ENCODE results near the gene AAR2. TPM values are rescaled to one million over a fixed set of nuclear protein-coding genes. Genes with fewer than 3 reads are reported as not detected.

The AAR2 gene
- total RNA-seq, 1 donor from 2014 or later: 23.8 TPM

DNA sequence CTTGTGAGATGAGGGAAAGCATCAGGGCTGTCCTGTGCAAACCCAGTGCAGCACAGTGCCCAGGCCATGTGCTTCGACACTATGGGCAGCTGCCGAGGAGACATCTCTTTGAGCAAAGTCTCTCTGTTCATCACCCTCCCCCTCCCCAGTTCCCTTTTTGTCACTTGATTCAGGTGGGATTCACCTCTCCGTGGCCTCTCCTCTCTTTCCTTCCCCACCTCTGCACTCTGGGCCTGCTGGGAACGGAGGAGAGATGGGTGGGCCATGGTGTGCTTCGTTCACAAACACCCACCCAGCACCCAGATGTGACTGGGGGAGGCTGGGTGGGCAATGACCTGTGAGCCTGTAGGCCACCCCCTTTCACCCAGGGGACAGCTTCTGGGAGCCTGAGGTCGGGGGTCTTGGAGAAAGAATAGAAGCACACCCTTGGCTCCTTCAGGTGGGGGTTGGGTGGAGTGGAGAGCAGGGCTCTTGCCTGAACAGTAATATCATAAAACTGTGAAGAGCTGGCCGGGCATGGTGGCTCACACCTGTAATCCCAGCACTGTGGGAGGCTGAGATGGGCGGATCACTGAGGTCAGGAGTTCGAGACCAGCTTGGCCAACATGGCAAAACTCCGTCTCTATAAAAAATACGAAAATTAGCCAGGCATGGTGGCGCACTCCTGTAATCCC, 36.4 kb downstream of the AAR2 start:
- no peaks in the 10 kb centered on the region for H3K9me3 ChIP-seq
- H3K27ac ChIP-seq: no peak overlapping the region
- H3K27me3 ChIP-seq: no peaks in the 10 kb centered on the region
- no peak for TF ChIP-seq POLR2AphosphoS5 (IDR thresholded peaks at IDR 0.05; ENCODE audit: insufficient read depth in 1 of 2, low read depth in 1 of 2)
- TF ChIP-seq POLR2A (IDR thresholded peaks at IDR 0.05): no peak
- TF ChIP-seq, protein P1, sequence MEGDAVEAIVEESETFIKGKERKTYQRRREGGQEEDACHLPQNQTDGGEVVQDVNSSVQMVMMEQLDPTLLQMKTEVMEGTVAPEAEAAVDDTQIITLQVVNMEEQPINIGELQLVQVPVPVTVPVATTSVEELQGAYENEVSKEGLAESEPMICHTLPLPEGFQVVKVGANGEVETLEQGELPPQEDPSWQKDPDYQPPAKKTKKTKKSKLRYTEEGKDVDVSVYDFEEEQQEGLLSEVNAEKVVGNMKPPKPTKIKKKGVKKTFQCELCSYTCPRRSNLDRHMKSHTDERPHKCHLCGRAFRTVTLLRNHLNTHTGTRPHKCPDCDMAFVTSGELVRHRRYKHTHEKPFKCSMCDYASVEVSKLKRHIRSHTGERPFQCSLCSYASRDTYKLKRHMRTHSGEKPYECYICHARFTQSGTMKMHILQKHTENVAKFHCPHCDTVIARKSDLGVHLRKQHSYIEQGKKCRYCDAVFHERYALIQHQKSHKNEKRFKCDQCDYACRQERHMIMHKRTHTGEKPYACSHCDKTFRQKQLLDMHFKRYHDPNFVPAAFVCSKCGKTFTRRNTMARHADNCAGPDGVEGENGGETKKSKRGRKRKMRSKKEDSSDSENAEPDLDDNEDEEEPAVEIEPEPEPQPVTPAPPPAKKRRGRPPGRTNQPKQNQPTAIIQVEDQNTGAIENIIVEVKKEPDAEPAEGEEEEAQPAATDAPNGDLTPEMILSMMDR (IDR thresholded peaks at IDR 0.05): no peak
- intact Hi-C loops (cut with DNase I): no loop called here
- no peak overlapping the region for H3K4me3 ChIP-seq
- no peak for DNase-seq (ENCODE audit: extremely low spot score in 2 of 2)
- no peaks in the 10 kb centered on the region for H3K36me3 ChIP-seq
- no peaks in the 10 kb centered on the region for H3K4me1 ChIP-seq

- Histone ChIP-seq H3K4me1 (no peaks in the 10 kb centered on the region), H3K27me3 (no peaks in the 10 kb centered on the region), H3K27ac (no peak overlapping the region), H3K36me3 (no peaks in the 10 kb centered on the region), H3K4me3 (no peak overlapping the region), H3K9me3 (no peaks in the 10 kb centered on the region)
- intact Hi-C loops (cut with DNase I): no loop called here
- TF ChIP-seq POLR2AphosphoS5 (IDR thresholded peaks at IDR 0.05; ENCODE audit: insufficient read depth in 1 of 2, low read depth in 1 of 2) (no peak), POLR2A (IDR thresholded peaks at IDR 0.05) (no peak)
- TF ChIP-seq, protein P1 (IDR thresholded peaks at IDR 0.05): no peak
- DNase-seq (ENCODE audit: extremely low spot score in 2 of 2): no peak
Measured at GRCh38 chr20:36273414-36274180, 37.3 kb downstream of the AAR2 start.

- Histone ChIP-seq H3K4me1 (no peaks in the 10 kb centered on the region), H3K27ac (no peak overlapping the region), H3K27me3 (no peaks in the 10 kb centered on the region), H3K9me3 (no peaks in the 10 kb centered on the region), H3K4me3 (no peak overlapping the region), H3K36me3 (no peaks in the 10 kb centered on the region)
- TF ChIP-seq POLR2AphosphoS5 (IDR thresholded peaks at IDR 0.05; ENCODE audit: insufficient read depth in 1 of 2, low read depth in 1 of 2) (no peak), POLR2A (IDR thresholded peaks at IDR 0.05) (no peak)
- TF ChIP-seq, protein P1 (IDR thresholded peaks at IDR 0.05): no peak
- no peak for DNase-seq (ENCODE audit: extremely low spot score in 2 of 2)
- intact Hi-C loops (cut with DNase I): no loop called here
Measured at GRCh38 chr20:36274181-36274841, 38.0 kb downstream of the AAR2 start.

DNA sequence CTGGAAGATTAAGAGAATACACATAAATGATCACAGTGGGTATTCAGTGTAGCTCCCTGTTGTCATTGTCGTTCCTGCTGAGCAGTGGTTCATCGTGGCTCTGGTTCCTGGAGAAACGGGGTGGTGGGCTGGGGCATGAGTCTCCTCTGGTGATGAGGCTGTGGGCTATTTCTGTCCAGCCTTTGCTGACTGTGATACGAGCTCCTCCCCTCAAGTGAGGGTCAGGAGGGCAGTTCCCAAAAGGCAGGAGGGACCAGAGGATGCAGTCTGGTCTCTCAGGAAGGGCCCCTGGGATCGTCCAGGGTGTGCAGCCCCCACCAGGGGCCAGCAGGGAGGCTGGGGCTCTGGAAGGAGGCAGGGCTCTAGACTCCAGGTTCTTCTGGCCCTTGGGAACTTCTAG, 38.7 kb downstream of the AAR2 start:
- DNase-seq (ENCODE audit: extremely low spot score in 2 of 2): no peak

More for the DNA sequence above, 38.7 kb downstream of the AAR2 start:
- no peaks in the 10 kb centered on the region for H3K36me3 ChIP-seq
- intact Hi-C loops (cut with DNase I): no loop called here
- H3K27ac ChIP-seq: no peak overlapping the region
- no peaks in the 10 kb centered on the region for H3K9me3 ChIP-seq
- TF ChIP-seq POLR2AphosphoS5 (IDR thresholded peaks at IDR 0.05; ENCODE audit: insufficient read depth in 1 of 2, low read depth in 1 of 2) (no peak), POLR2A (IDR thresholded peaks at IDR 0.05) (no peak)
- TF ChIP-seq, protein P1 (IDR thresholded peaks at IDR 0.05): no peak
- no peak overlapping the region for H3K4me3 ChIP-seq
- no peaks in the 10 kb centered on the region for H3K4me1 ChIP-seq
- H3K27me3 ChIP-seq: no peaks in the 10 kb centered on the region
